ENCODE results near the gene CNDP2. TPM values are rescaled to one million over a fixed set of nuclear protein-coding genes. Genes with fewer than 3 reads are reported as not detected.

The CNDP2 gene
- 176 and 182 TPM in 2 replicates for total RNA-seq
- long read RNA-seq, full-length matches to known transcripts = 837 of 989 reads
- long read RNA-seq, partial matches to known transcripts = 68 of 989 reads
- long read RNA-seq, other reads (novel, unspliced or antisense) = 84 of 989 reads

DNA sequence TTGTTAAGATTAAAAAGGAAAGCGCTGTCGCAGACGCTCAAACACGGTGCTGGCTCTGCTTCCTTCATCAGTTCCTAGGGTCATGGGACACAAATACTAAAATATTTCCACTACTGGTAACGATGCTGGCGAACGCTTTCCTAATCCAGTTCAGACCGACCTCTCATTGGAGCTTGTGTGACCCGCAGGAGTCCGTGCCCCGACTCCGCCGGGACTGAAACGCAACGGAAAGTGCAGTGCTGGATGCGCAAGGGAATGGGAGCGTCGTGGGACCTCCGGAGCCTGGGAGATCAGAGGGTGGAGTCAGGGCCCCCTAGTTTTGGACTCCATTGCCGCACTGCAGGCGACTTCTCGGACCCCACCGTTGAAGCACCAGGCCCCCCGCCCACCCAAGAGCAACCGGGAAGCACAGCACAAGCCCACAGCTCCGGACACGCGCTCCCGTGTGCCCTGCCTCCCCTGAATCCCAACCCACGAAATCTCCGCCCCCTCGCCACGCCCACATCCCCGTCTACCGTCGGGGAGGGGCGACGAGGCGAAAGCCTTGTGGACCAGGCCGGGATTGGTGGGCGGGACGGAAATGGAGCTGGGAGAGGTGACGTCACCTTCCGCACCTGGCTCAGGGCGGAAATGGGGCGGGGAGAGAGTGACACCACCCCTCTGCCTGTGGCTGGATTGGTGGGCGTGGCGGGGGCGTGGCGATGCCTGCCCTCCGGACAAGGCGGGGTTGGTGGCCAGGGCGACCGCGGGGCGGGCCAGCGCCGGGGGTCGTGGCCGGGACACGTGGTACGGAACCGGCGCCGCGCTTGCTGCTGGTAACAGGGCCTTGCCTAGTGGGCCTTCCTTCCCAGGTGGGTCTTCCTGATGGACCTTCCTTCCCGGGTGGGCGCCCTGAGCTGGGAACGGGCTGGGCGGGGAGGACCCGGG lies at the start of gene CNDP2:
CNDP2 (plus strand) TSS at position 783 of the 927 bp plus-strand sequence. CDS start 3,611 bp downstream, outside the sequence.
- Mint-ChIP-seq H3K27me3 (no peaks in the 10 kb centered on the region), H3K27ac (peak within 1 kb of the TSS; percentile 97), H3K9me3 (ENCODE audit: low read depth) (no peaks in the 10 kb centered on the region), H3K4me3 (ENCODE audit: low read depth) (peak within 1 kb of the TSS; percentile 86), H3K36me3 (ENCODE audit: insufficient read depth) (peaks cover 5% of the 10 kb centered on the region), H3K4me1 (ENCODE audit: low read depth) (peaks cover 24% of the 10 kb centered on the region)
- no peak for TF ChIP-seq CTCF (IDR thresholded peaks at IDR 0.05; ENCODE audit: unreplicated experiment)
- peak; percentile 100 for DNase-seq (ENCODE audit: low spot score, unreplicated experiment)

DNA sequence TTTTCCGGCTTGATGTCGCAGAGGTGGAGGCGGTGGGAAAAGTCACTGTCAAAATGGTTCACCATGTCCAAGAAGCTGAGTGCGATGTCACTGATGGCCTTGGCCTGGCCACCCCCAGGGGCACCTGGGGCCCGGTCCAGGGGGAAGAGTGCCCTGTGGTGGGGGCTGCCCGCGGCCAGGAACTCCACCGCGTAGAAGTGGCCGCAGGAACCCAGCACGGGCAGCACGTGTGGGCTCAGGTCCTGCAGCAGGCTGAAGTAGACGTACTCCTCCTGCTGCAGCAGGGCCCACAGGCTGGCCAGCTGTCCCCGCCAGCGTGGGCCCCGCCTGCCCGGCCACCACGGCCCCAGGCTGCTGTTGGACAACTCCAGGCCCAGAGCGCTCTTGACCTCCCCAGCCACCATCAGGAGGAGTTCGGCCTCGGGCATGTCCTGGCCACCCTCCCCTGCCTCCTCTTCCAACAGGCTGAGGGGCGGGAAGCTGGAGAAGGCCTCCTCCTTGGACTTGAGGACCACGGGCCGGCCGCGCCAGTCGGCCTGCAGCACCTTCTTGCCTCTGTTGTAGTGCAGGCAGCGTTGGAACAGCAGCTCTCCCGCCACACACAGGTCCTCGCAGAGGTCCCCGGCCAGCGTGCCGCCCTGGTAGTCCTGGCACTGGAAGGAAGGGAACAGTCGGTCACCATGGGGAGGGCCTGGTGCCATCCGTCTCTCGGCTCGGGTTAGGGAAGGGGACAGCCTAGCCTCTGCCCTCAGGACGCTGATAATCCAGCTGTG lies 49.3 kb upstream of the CNDP2 start:
- Mint-ChIP-seq H3K9me3 (ENCODE audit: low read depth) (no peaks in the 10 kb centered on the region), H3K27ac (no peak overlapping the region), H3K27me3 (peaks cover 33% of the 10 kb centered on the region), H3K4me1 (ENCODE audit: low read depth) (peaks cover 7% of the 10 kb centered on the region), H3K4me3 (ENCODE audit: low read depth) (no peak overlapping the region), H3K36me3 (ENCODE audit: insufficient read depth) (no peaks in the 10 kb centered on the region)
- no peak for DNase-seq (ENCODE audit: low spot score, unreplicated experiment)
- TF ChIP-seq CTCF (IDR thresholded peaks at IDR 0.05; ENCODE audit: unreplicated experiment) = no peak

- peaks cover 7% of the 10 kb centered on the region for H3K4me1 Mint-ChIP-seq (ENCODE audit: low read depth)
- peaks cover 38% of the 10 kb centered on the region for H3K27me3 Mint-ChIP-seq
- no peaks in the 10 kb centered on the region for H3K36me3 Mint-ChIP-seq (ENCODE audit: insufficient read depth)
- no peak overlapping the region for H3K4me3 Mint-ChIP-seq (ENCODE audit: low read depth)
- no peak for DNase-seq (ENCODE audit: low spot score, unreplicated experiment)
- H3K27ac Mint-ChIP-seq = no peak overlapping the region
- no peak for TF ChIP-seq CTCF (IDR thresholded peaks at IDR 0.05; ENCODE audit: unreplicated experiment)
- no peaks in the 10 kb centered on the region for H3K9me3 Mint-ChIP-seq (ENCODE audit: low read depth)
Measured at GRCh38 chr18:74447404-74448152, 48.6 kb upstream of the CNDP2 start.

- Mint-ChIP-seq H3K27ac (no peak overlapping the region), H3K4me3 (ENCODE audit: low read depth) (no peak overlapping the region), H3K9me3 (ENCODE audit: low read depth) (no peaks in the 10 kb centered on the region), H3K36me3 (ENCODE audit: insufficient read depth) (no peaks in the 10 kb centered on the region), H3K4me1 (ENCODE audit: low read depth) (peaks cover 7% of the 10 kb centered on the region), H3K27me3 (peaks cover 50% of the 10 kb centered on the region)
- no peak for TF ChIP-seq CTCF (IDR thresholded peaks at IDR 0.05; ENCODE audit: unreplicated experiment)
- DNase-seq (ENCODE audit: low spot score, unreplicated experiment) = no peak
Measured at GRCh38 chr18:74450626-74451025, 45.5 kb upstream of the CNDP2 start.

All from progenitor cell of endocrine pancreas (in vitro differentiated cells).